SH-SY5Y (cell line): ENCODE results near the gene TBCA.

ENCODE experiments used
- GATA2 ChIP-seq: IDR thresholded peaks from 2 replicates; pipeline ENCODE4 v1.6.1; 2011; ENCODE audit warnings: mild to moderate bottlenecking, low read depth, low read length
- GATA3 ChIP-seq: IDR thresholded peaks from 2 replicates; pipeline ENCODE4 v1.6.1; 2011; ENCODE audit warnings: low read depth, mild to moderate bottlenecking, low read length, moderate library complexity

GRCh38 chr5:77777911-77778310, 1.8 kb upstream of the TBCA start:
- TF ChIP-seq GATA2: no peak
- no peak for TF ChIP-seq GATA3
